ENCODE data around the gene PRKCB.

GRCh38 chr16:24163935-24164334 is 328.2 kb downstream of the PRKCB start:
- no peak for TF ChIP-seq HMGXB4 (CRISPR knock-in tag; IDR thresholded peaks at IDR 0.05; ENCODE audit: borderline replicate concordance)
- TF ChIP-seq SREBF2 (IDR thresholded peaks at IDR 0.05): no peak
- TF ChIP-seq HDAC2 (IDR thresholded peaks at IDR 0.05): no peak
- no peak for TF ChIP-seq RCOR1 (IDR thresholded peaks at IDR 0.05; ENCODE audit: low read depth, low read length)
- TF ChIP-seq ZNF302 (CRISPR knock-in tag; IDR thresholded peaks at IDR 0.05): no peak
- no peak for TF ChIP-seq CTCF (IDR thresholded peaks at IDR 0.05)
- no peak for TF ChIP-seq MAX (IDR thresholded peaks at IDR 0.05)

Data from A549 (cell line).